ENCODE data around the gene LBX1.

The LBX1 gene, protein sequence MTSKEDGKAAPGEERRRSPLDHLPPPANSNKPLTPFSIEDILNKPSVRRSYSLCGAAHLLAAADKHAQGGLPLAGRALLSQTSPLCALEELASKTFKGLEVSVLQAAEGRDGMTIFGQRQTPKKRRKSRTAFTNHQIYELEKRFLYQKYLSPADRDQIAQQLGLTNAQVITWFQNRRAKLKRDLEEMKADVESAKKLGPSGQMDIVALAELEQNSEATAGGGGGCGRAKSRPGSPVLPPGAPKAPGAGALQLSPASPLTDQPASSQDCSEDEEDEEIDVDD

DNA sequence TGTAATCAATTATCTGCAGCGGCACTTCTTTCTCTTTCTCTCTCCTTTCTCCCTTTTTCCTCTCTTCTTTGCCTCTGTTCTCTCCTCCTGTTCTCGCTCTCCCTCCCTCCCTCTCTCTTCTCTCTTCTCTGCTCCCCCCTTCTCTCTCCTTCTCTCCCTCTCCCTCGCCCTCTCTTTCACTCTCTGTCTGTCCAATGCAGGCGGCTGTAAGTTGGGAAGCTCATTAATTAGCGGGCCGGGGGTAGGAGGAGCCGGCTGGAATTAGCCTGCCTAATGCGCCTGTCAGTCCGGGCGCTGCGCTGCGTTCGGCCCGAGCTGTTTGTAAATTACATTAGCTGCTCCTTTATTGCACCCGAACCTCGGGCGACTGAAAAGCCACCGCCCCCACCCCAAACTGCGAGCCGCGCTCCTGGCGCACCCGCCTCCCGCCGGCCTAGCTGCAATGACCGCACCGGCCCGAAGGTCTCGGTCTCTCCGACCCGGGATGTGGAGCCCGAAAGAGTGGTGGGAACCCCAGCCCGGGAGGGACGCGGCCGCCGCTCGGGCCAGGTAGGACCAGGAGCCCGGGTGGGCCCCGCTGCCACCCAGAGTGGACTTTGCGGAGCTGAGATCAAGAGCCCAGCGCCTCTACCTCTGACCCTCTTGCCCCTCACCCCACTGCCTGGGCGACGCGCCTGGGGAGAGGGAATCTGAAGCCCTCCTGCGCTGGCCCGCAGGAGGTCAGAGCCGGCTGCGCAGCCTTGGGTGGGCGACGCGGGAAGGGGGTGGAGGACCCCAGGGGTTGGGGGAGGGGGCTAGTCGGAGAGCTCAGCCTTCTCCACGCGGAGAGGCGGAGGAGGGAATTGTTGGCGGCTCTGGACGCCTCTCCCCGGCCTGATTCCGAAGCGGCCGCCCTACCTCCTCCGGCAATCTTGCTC is at the start of gene LBX1:
Gene LBX1 (minus strand): TSS at position 198 of the 917 bp plus-strand sequence. CDS start 648 bp downstream, outside the sequence.
- DNase-seq = no peak

DNA sequence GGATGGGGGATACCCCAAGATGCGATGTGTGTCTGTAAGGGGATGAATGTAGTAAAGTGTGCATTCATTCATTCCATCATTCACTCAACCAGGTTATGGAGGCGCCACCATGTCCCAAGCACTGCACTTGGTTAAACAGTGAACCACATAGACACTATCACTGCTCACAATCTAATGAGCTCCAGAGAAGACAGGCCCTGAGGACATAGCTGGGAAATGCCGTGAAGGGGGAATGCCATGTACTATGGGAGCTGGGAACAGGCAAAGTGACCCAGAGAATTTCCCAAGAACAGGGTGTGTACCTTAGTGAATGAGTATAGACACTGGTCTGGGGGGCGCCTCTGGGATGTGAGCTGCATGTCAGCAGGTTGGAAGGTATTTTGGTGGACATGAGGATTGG is 44.5 kb upstream of the LBX1 start:
- no peak for DNase-seq

DNA sequence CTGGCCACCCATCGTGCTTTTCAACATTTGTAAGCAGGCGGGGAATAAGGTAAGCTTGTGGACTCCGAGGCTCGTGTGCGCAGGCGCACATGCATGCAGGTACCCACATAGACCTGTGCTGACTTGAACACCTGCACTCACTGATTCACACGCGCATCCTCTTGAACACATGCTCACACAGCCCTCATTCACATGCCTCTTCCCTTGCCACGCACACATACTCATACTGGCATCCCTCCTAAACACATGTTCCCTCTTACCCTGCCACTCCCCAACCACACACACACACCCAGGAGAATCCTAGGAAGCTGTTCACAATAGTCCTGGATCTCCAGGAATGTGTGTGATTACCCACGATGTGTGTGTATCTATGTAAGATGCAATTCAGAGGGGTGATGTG is 44.1 kb upstream of the LBX1 start:
- peak; percentile 4 for DNase-seq

DNA sequence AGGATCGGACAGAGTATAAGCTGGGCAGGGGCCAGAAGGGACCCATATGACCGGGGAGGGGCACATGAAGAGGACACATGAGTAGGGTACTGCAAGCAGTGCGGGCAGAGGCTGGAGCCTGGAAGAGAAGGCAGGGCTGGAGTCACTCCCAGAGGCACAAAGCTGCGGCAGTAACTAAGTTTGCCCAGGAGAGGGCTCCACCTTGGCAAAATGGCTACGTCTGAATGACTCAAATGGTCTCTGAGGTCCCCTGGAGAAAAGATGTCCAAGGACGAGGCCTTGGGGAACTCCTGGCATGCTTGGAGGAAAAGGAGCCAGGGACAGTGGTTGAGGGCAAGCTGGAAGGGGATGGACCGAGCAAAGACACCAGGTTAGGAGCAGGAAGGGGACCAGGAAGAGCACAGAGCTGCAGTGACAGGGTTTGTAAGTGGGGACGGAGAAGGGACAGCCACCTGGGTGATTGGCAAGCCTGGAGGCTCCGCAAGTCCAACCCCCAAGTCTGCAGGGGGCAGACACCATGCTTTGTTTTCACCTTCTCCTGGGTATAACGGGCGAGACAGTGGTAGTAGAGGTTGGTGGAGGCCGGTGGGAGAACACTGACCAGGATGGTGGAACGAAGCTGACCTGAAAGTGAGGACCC is 43.1 kb upstream of the LBX1 start:
- DNase-seq = peak; percentile 62

DNA sequence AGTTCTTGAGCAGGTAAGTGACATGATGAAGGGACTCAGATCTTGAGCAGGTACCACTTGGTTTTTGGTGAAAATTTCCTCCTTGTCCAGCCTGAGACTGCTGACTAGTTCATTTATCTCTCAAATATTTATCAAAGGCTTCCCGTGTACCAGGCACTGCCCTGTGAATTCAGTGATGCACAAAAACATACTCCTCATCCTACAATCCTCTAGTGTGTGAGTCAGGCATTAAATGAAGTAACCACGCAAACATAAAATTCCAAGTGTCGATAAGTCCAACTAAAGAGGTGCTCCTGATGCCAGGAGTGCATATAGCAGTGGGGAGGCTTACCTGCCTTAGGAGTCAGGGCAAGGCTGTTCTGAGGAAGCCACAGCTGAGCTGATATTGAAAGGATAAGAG is 41.5 kb upstream of the LBX1 start:
- no peak for DNase-seq

DNA sequence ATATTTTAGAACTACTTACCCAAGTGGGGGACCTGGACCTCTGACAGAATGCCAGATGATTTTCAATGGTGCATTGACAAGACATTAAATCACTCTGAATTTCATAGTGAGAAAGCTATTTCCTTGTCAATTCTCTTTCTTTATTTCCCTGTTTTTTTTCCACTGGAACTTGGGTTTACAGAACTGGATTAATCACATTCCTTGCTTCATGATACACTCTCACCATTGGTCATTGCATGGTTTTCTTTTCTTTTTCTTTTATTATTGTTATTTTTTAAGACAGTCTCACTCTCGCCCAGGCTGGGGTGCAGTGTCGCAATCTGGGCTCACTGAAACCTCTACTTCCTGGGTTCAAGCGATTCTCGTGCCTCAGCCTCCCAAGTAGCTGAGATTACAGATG is 38.5 kb upstream of the LBX1 start:
- no peak for DNase-seq

DNA sequence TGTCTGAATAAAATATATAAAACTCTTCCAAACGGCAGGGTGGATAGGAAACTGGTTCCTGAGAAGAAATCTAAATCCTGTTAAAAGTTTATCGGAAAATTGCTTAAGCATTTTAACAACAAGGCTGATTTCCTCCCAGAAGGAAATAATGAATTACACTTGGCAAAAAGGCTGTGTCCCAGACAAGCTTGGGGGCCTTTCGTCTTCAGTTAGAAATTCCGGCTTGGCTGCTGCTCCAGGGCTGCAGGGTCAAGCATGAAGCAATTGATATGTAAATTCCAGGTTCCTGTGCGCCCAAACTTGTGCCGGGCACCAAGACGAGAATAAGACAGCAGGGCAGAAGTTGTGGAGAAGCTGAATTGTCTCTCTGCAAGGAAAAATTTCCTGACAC is 38.0 kb upstream of the LBX1 start:
- no peak for DNase-seq

DNA sequence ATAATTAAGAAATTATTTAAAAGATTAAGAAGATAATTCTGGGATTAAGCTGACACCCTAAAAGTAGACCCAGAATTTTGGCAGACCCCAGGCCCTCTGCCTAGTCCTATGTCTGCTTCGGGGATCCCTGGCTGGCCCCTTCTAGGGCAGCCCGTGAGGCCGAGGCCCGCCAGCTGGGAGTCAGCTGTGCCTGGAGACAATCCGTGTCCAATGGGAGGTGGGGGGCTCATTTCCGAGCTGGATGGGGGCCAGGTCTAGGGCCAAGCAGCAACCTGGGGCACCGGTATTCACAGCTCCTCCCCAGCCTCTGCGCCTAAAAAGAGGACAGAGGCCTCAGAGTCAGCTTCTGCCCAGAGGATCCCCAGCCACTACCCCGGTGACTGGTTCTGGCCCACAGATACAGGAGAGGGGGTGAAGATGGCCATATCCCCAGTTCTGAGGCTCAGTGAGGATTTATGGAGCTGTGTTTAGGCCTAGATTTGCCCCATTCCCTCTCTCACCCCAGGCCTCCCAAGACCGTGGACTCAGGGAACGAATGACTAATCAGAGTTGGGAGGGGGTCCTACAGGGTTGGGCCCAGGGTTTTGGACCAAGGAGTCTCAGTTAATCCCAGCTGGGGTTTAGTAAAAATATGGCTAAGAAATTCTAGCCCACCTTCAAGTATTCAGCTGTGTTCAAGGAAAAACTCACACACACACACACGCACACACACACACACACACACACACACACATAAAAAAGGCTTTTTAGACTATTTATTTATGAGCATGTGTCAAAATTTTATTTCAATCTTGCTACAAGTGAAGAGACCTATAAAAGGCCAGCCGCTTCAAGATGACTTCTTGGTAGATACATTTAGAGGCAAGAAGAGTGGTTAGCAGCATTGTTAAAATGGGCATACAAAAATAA is 37.4 kb upstream of the LBX1 start:
- DNase-seq = no peak

DNA sequence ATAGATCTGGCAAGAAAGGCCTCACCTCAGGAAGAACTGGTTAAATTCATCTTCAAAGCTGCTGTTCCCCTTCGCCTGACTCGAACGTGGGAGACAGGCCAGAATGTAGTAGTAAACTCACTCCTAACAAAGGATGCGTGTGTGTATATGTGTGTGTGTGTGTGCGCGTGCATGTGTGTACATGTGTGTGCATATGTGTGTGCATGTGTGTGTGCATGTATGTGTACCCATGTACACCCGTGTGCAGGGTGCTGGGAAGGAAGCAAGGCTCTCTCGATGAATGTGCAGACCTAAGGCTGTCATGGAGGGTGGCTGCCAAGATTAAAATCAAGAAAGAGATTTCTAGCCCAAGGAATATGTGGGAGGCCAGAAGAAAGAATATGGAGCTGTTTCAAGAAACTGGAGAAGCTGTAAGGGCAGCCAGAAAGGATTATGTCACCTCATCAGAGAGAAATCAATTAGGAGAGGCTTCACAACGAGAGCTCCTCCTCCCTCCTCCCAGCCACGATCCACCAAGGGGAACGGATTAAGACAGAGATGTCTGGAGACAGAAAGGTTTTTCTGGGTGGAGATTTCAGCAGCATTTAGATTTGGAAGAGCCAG is 34.0 kb upstream of the LBX1 start:
- DNase-seq = no peak

DNA sequence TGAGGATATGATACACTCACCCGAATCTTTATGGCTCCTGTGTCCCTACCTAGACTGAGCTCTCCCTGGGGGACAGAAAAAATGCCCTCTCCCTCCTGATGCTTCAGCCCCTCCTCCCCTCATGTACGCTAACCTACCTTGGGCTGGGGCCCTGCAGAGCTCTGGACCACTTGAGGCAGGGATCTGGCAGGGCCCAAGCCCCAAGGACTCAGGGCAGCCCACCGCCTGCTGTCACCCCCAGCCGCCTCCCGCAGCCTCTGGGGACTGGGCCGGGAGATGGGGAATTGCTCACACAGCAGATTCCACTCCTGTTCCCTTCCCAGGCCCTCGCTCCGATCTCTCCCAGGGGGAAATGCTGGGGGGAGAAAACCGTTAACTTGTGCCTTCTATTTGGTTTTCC is 32.9 kb upstream of the LBX1 start:
- no peak for DNase-seq

DNA sequence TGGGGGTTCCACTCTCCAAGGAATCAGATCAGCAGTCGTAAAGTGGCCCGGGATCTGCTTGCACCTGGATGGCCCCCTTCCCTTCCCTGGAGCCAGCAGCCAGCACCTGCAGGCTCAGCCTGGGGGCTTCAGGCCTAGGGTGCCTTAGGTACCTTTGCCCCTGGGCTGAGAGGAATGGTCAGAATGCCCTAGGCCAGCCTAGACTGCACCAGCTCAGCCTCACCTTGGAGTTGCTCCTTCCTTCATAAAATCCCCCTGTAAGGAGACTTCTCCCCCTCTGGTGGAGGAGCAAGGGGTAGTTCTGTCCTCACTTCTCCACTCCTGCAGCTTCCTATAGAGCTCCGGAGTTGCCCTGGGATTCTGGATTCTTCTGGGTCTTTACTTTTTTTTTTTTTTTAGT is 32.4 kb upstream of the LBX1 start:
- DNase-seq = no peak

DNA sequence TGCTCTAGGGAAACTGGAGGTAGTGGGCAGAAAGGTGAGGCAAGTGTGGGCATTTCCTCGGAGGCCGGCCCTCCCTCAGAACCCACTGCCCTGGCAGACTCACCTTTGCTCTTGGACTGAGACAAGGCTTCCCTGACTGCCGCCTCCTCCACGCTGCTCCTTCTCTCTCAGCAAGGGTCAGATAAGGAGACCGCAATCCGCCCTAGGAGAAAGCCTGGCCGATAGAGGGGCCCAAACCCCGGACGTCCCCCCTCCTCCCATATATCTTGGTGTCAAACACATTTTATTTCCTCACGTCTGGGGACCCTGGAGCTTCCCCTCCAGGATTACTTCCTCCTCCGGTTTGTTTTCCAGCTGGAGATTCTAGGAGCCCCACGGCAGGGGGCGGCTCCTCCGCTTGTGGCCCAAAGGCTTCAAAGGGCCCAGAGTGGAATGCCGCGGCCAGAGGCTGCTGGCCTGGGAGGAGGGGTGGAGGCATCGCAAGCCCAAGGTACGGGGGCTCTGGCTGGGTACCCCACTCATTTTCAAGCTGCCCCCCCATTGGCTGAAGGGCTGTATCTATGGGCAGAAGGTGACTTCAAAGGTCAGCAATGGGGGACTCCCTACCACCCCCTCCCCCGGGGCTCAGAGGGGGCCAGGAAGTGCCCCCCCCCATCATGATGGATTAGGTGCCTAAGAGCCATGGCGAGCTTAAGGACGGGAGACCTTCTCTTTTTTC is 31.7 kb upstream of the LBX1 start:
- no peak for DNase-seq

DNA sequence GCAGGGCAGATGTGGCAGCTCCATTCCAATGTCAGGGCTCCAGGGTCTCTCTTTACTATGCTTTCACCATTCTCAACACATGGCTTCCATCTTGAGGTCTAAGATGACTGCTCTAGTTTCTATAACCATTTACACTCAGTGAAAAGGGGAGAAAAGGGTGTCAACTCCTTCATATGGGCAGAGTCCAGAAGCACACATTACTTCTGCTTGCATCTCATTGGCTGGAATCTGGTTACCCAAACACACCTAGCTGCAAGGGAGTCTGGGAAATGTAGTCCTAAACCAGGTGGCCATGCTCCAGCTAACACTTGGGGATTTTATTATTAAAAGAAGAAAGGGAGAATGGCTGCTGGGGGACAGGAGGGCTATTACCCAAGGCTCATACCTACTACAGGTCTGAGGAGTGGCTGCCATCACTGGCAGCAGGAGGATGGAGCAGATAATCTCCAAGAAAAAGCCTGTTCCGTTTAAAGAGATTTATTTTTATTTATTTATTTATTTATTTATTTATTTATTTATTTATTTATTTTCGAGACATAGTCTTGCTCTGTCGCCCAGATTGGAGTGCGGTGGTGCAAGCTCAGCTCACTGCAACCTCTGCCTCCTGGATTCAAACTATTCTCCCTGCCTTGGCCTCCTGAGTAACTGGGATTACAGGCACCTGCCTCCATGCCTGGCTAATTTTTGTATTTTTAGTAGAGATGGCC is 29.1 kb upstream of the LBX1 start:
- no peak for DNase-seq

DNA sequence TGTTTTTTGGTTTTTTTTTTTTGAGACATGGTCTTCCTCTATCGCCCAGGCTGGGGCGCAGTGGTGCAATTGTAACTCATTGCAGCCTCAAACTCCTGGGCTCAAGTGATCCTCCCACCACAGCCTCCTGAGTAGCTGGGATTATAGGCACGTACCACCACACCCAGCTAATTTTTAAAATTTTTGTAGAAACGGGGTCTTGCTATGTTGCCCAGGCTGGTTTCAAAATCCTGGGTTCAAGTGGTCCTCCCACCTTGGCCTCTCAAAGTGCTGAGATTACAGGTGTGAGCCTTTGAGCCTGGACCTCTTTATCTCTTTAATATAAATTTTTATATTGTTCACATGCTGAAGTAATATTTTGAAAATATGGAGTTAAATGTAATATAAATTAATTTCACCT is 28.2 kb upstream of the LBX1 start:
- no peak for DNase-seq

DNA sequence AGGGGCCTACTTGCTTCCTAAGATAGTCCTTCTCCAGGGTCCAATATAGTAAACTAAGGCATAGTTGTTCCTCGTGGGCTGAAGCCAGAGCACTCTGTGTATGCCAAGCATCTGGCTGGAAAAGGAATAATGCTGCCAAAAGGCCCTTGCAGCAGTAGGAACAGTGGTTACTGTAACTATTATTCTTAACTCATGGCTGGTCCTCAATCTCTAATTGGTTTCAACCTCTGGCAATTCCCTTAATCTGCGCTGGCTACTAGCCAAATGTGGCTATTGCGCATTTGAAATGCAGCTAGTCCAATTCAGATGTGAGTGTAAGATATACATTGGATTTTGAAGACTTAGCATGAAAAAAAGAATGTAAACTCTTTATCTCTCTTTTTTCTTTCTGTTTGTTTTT is 27.8 kb upstream of the LBX1 start:
- DNase-seq = no peak

DNA sequence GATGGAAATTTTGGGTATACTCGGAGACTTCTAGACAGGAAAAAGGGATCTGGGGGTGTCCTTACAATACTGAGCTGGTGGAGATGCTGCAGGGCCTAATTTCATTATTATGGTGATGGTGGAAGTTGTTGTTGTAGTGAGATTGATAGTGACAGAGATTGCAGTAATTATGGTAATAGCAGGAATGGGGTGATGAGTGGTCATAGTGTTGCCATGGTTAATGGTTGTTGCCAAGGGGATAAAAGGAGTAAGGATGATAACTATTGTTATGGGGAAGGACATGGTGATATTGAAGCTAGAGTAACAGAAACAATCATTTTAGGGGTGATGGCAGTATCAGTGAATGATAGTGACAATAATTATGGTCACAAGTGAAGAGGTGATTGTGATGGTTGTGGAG is 27.1 kb upstream of the LBX1 start:
- DNase-seq = no peak

DNA sequence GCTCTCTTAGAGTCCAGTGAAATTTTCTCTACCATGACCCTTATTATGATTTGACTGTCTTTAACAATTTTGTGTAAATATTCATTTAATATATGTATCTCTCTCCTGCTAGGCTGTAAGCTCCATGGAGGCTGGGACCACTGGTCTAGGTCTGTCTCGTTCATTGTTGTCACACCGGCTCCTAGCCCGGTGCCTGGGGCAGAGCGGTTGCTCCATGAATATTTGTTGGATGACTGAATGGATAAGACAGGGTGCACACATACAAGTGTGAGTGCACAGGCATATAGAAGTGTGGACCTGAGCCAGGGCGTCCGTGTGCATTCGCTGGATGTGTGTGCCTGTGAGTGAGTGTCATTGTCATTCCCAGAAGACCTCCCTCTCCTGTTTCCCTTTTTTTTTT is 20.9 kb upstream of the LBX1 start:
- no peak for DNase-seq

DNA sequence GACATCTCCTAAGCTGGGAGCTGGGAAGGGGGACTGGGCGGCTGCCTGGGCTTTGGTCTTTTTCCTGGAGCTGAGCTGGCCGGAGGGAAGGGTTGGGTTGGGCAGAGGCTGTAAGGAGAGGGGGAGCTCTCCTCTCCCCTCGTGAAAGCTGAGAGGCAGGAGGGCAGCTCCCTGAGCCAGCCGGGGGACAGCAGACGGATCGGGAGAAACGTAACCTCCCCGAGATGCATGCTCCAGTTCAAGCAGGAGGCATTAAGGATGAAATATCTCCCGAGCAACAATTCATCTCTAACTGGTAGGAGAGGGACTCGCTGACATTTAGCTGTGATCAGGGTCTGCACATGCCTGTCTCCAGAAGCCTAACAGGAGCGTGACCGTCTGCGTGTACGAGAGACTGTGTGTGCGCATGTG is 19.9 kb upstream of the LBX1 start:
- DNase-seq = no peak

DNA sequence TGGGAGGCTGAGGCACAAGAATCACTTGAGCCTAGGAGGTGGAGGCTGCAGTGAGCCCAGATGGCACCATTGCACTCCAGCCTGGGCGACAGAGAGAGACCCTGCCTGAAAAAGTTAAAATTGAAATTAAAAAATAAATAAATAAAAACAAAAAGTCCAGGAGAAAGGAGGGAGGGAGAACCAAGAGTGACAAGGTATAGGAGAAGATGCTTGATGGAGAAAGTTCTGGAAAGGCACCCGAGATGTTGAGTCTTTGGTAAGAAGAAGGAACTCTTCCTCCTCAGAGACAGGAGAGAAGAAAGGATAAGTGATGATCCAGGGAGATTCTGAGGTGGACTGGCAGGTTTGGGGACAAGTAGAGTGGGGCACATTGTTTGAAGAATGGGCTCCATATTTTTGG is 17.4 kb upstream of the LBX1 start:
- DNase-seq = no peak

DNA sequence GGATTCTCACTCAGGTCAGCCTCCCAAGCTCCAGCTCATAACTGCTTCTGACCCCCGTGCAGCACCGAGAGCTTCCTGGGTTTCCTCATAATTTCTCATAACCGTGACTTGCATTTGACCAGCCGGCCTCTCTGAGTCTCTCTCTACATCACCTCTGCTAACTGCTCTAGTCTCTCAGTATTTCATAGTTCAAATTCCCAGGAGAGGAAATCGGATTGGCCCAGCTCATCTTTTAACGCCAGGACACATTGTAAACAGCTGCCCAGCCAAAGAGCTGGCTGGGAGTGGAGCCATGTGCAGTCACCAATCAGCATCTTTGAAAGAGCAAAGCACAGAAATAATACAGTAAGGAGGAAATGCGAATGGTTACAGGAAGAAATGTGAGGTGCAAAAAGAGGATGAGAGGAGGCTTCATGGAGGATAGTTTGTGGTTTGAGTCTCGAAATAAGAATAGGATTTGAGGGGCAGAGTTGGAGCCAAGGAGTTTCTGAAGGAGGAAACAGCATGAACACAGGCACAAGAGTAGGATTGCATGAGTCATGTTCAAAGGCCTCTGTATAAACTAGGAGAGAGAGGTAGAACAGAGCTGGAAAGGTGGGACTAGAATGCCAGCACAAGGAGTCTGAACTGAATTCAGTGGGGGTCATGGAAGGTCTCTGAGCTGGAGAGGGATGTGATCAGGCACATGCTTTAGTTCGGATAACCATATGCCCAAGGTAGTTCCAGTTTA is 15.2 kb upstream of the LBX1 start:
- peak; percentile 33 for DNase-seq
